Coronary artery (tissue), 2 donors: ENCODE results near the gene HCFC1R1.

Experiments
- DNase-seq: peaks from one replicate; pipeline ENCODE4 v3.0.0-alpha.2; 2017; ENCODE audit warnings: low spot score
- H3K27ac ChIP-seq, 2 donors: fragments of 200-600 bp; sonication (generic); one replicate each; pipeline ENCODE4 v1.5.1; 2016 to 2019
- H3K4me3 ChIP-seq: fragments of 200-600 bp; sonication (generic); 2 replicates; pipeline ENCODE4 v1.5.1; 2016; ENCODE audit warnings: mild to moderate bottlenecking, moderate library complexity
- TF ChIP-seq, protein P1 (sequence below): fragments of 200-600 bp; sonication (generic); IDR thresholded peaks from one replicate; pipeline ENCODE4 v1.5.1; 2019; ENCODE audit warnings: antibody characterized with exemption

Gene HCFC1R1

GRCh38 chr16:2987833-2988232 lies 35.9 kb downstream of the HCFC1R1 start:
- Histone ChIP-seq H3K27ac (no peak overlapping the region), H3K4me3 (no peak overlapping the region)
- DNase-seq = no peak
- TF ChIP-seq, protein P1, sequence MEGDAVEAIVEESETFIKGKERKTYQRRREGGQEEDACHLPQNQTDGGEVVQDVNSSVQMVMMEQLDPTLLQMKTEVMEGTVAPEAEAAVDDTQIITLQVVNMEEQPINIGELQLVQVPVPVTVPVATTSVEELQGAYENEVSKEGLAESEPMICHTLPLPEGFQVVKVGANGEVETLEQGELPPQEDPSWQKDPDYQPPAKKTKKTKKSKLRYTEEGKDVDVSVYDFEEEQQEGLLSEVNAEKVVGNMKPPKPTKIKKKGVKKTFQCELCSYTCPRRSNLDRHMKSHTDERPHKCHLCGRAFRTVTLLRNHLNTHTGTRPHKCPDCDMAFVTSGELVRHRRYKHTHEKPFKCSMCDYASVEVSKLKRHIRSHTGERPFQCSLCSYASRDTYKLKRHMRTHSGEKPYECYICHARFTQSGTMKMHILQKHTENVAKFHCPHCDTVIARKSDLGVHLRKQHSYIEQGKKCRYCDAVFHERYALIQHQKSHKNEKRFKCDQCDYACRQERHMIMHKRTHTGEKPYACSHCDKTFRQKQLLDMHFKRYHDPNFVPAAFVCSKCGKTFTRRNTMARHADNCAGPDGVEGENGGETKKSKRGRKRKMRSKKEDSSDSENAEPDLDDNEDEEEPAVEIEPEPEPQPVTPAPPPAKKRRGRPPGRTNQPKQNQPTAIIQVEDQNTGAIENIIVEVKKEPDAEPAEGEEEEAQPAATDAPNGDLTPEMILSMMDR = no peak

- TF ChIP-seq, protein P1 = no peak
- no peak for DNase-seq
- no peak overlapping the region for H3K4me3 ChIP-seq
- no peak overlapping the region for H3K27ac ChIP-seq
These were observed 36.5 kb downstream of the HCFC1R1 start for GRCh38 chr16:2987286-2987685.

GRCh38 chr16:2986623-2987188 lies 37.0 kb downstream of the HCFC1R1 start:
- DNase-seq = no peak

GRCh38 chr16:2985893-2986355 lies 37.8 kb downstream of the HCFC1R1 start:
- DNase-seq = no peak
- TF ChIP-seq, protein P1 = no peak

More at GRCh38 chr16:2986623-2987188, 37.0 kb downstream of the HCFC1R1 start:
- no peak overlapping the region for H3K27ac ChIP-seq
- TF ChIP-seq, protein P1 = no peak
- no peak overlapping the region for H3K4me3 ChIP-seq

GRCh38 chr16:2985462-2985861 lies 38.3 kb downstream of the HCFC1R1 start:
- H3K27ac ChIP-seq = peak overlapping the region; percentile 0 to 68
- TF ChIP-seq, protein P1 = no peak
- no peak overlapping the region for H3K4me3 ChIP-seq
- no peak for DNase-seq

More at GRCh38 chr16:2985893-2986355, 37.8 kb downstream of the HCFC1R1 start:
- Histone ChIP-seq H3K4me3 (no peak overlapping the region), H3K27ac (peak overlapping the region; percentile 0 to 68)

- peak; percentile 84 for DNase-seq
- peak overlapping the region; percentile 36 for H3K4me3 ChIP-seq
- no peak overlapping the region for H3K27ac ChIP-seq
- TF ChIP-seq, protein P1 = peak; percentile 99
These were observed 40.0 kb downstream of the HCFC1R1 start for GRCh38 chr16:2983706-2984136.

DNA sequence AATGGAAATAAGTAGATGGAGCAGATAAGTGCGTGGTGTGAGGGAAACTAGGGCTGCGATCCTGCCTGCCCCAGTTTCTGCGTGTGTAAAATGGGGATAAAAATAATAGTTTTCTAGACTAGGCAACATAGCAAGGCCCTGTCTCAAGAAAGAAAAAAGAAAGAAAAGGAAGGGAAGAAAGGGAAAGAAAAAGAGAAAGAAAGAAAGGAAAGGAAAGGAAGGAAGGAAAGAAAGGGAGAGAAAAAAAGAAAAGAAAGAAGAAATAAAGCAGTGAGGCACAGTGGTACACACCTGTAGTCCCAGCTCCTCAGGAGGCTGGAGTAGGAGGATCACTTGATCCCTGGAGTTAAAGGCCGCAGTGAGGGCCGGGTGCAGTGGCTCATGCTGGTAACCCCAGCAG lies 41.3 kb downstream of the HCFC1R1 start:
- no peak overlapping the region for H3K27ac ChIP-seq
- TF ChIP-seq, protein P1 = no peak
- no peak for DNase-seq
- H3K4me3 ChIP-seq = no peak overlapping the region
